ENCODE data around the gene FSHR. TPM values are rescaled to one million over a fixed set of nuclear protein-coding genes. Genes with fewer than 3 reads are reported as not detected.

Gene FSHR
- total RNA-seq, 4 donors from 2014 or later: not detected

DNA sequence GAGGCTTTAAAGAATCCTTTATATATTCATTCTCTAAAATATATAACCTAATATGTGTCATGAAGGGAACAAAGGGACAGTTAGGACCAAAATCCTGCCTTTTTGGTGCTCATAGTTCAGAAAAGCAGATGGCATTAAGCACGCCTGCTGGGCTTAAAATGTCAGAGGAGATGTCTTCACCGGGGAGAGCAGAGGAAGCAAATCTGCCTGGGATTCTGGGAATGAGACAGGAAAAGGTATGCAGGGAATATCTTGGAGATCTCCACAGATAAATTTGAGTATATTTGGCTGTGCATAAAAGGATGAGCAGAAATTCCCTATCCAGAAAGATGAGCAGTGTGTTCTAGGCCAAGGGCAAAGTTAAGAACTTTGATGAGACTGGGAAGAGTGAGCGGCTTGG lies 45.5 kb downstream of the FSHR start:
- DNase-seq (ENCODE audit: low spot score in 2 of 2): no peak
- no peaks in the 10 kb centered on the region for H3K4me1 ChIP-seq
- H3K9me3 ChIP-seq: no peaks in the 10 kb centered on the region
- 68 to 80% methylated on average over 3 of the region's 3 CpGs for WGBS, 2 donors
- TF ChIP-seq POLR2A (IDR thresholded peaks at IDR 0.05): no peak
- TF ChIP-seq, protein P1, sequence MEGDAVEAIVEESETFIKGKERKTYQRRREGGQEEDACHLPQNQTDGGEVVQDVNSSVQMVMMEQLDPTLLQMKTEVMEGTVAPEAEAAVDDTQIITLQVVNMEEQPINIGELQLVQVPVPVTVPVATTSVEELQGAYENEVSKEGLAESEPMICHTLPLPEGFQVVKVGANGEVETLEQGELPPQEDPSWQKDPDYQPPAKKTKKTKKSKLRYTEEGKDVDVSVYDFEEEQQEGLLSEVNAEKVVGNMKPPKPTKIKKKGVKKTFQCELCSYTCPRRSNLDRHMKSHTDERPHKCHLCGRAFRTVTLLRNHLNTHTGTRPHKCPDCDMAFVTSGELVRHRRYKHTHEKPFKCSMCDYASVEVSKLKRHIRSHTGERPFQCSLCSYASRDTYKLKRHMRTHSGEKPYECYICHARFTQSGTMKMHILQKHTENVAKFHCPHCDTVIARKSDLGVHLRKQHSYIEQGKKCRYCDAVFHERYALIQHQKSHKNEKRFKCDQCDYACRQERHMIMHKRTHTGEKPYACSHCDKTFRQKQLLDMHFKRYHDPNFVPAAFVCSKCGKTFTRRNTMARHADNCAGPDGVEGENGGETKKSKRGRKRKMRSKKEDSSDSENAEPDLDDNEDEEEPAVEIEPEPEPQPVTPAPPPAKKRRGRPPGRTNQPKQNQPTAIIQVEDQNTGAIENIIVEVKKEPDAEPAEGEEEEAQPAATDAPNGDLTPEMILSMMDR (IDR thresholded peaks at IDR 0.05): no peak
- TF ChIP-seq EP300 (IDR thresholded peaks at IDR 0.05): no peak
- no peak overlapping the region for H3K4me3 ChIP-seq
- no peaks in the 10 kb centered on the region for H3K27me3 ChIP-seq
- no peaks in the 10 kb centered on the region for H3K36me3 ChIP-seq
- no peak overlapping the region for H3K27ac ChIP-seq

DNA sequence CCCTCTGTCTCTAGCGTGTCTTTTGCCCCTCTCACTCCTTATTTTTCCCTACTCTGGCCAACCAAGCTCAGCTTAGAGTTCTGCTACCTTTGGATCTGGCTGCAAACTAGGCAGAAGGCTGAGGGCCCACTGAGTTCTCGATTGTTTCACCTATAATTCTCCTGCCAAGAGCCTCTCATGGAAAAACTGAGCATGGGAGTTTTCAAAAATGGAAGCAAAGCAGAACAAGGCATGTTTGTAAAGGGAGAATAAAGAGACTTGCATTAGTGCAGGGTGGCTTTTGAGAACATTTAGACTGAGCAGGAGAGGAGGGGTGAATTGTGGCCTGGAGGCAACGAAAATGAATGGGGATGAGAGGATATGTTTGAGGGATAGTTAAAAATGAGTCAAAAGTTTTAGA lies 45.9 kb downstream of the FSHR start:
- 47 to 58% methylated on average over 3 of the region's 3 CpGs for WGBS, 2 donors
- Histone ChIP-seq H3K36me3 (no peaks in the 10 kb centered on the region), H3K4me1 (no peaks in the 10 kb centered on the region), H3K27me3 (no peaks in the 10 kb centered on the region), H3K4me3 (no peak overlapping the region), H3K9me3 (no peaks in the 10 kb centered on the region), H3K27ac (no peak overlapping the region)
- TF ChIP-seq POLR2A (IDR thresholded peaks at IDR 0.05): no peak
- TF ChIP-seq EP300 (IDR thresholded peaks at IDR 0.05): no peak
- TF ChIP-seq, protein P1 (IDR thresholded peaks at IDR 0.05): no peak
- DNase-seq (ENCODE audit: low spot score in 2 of 2): no peak

DNA sequence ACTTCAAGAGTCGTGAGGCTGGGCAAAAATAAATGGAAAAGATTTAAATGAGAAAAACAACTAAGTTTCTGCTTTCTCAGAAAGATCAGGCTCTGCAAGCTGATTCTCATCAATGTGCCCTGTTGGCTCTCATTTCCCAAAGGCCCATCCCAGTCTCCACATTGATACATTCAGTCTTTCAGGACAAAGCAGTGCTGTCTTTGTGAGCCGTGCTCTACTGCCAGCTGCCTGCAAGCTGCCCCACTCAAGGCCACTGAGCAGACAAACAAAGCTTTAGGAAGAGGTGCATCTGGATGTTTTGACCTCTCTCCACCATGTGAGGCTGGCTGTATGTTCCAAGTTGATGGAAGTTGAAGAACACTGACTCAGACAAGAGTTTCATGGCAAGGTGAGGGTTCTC lies 48.8 kb downstream of the FSHR start:
- Histone ChIP-seq H3K36me3 (no peaks in the 10 kb centered on the region), H3K27ac (no peak overlapping the region), H3K4me3 (no peak overlapping the region), H3K9me3 (no peaks in the 10 kb centered on the region), H3K4me1 (no peaks in the 10 kb centered on the region), H3K27me3 (no peaks in the 10 kb centered on the region)
- TF ChIP-seq, protein P1 (IDR thresholded peaks at IDR 0.05): no peak
- TF ChIP-seq EP300 (IDR thresholded peaks at IDR 0.05): no peak
- 28 to 51% methylated on average over 2 of the region's 2 CpGs for WGBS, 2 donors
- DNase-seq (ENCODE audit: low spot score in 2 of 2): no peak

- Histone ChIP-seq H3K4me3 (no peak overlapping the region), H3K36me3 (no peaks in the 10 kb centered on the region), H3K9me3 (no peaks in the 10 kb centered on the region), H3K27ac (no peak overlapping the region), H3K27me3 (no peaks in the 10 kb centered on the region), H3K4me1 (no peaks in the 10 kb centered on the region)
- TF ChIP-seq EP300 (IDR thresholded peaks at IDR 0.05): no peak
- TF ChIP-seq POLR2A (IDR thresholded peaks at IDR 0.05): no peak
- TF ChIP-seq, protein P1 (IDR thresholded peaks at IDR 0.05): no peak
- 39 to 42% methylated on average over 1 of the region's 1 CpG for WGBS, 2 donors
- DNase-seq (ENCODE audit: low spot score in 2 of 2): no peak
Measured at GRCh38 chr2:49102146-49102545, 52.2 kb downstream of the FSHR start.

- H3K27me3 ChIP-seq: no peaks in the 10 kb centered on the region
- no peak overlapping the region for H3K4me3 ChIP-seq
- no peaks in the 10 kb centered on the region for H3K36me3 ChIP-seq
- 53 to 56% methylated on average over 2 of the region's 2 CpGs for WGBS, 2 donors
- TF ChIP-seq EP300 (IDR thresholded peaks at IDR 0.05) (no peak), POLR2A (IDR thresholded peaks at IDR 0.05) (no peak)
- TF ChIP-seq, protein P1 (IDR thresholded peaks at IDR 0.05): no peak
- H3K27ac ChIP-seq: no peak overlapping the region
- no peak for DNase-seq (ENCODE audit: low spot score in 2 of 2)
- H3K4me1 ChIP-seq: no peaks in the 10 kb centered on the region
- H3K9me3 ChIP-seq: peaks cover 0 to 11% (median 0%) of the 10 kb centered on the region in 4 donors
Measured at GRCh38 chr2:49080681-49081080, 73.6 kb downstream of the FSHR start.
